Retinal pigment epithelial cell (primary cell): ENCODE results near the gene NFIC.

ENCODE experiments used
- DNase-seq: peaks from one replicate; pipeline ENCODE4 v3.0.0-alpha.2; 2010; ENCODE audit warnings: low read depth
- H3K4me3 ChIP-seq: 2 replicates; pipeline ENCODE4 v1.5.1; 2011; ENCODE audit warnings: mild to moderate bottlenecking, low read length, control low read depth, moderate library complexity
- CTCF ChIP-seq: conservative IDR thresholded peaks from 2 replicates; pipeline ENCODE4 v1.5.1; 2011; ENCODE audit warnings: low read depth, low read length, control low read depth, inconsistent platforms

Gene NFIC

GRCh38 chr19:3378352-3379150 lies 12.2 kb downstream of the NFIC start:
- DNase-seq, result no peak
- H3K4me3 ChIP-seq, result no peak overlapping the region
- TF ChIP-seq CTCF, result no peak

- H3K4me3 ChIP-seq, result no peak overlapping the region
- no peak for TF ChIP-seq CTCF
- DNase-seq, result no peak
Observed at GRCh38 chr19:3380829-3381228, 14.4 kb downstream of the NFIC start.

- DNase-seq, result no peak
- no peak for TF ChIP-seq CTCF
- no peak overlapping the region for H3K4me3 ChIP-seq
Observed at GRCh38 chr19:3381701-3382372, 15.5 kb downstream of the NFIC start.

GRCh38 chr19:3382460-3383100 lies 16.2 kb downstream of the NFIC start:
- DNase-seq, result no peak
- H3K4me3 ChIP-seq, result no peak overlapping the region
- TF ChIP-seq CTCF, result no peak

- no peak for TF ChIP-seq CTCF
- H3K4me3 ChIP-seq, result no peak overlapping the region
- DNase-seq, result no peak
Observed at GRCh38 chr19:3383121-3383722, 16.8 kb downstream of the NFIC start.

- no peak for TF ChIP-seq CTCF
- DNase-seq, result no peak
- H3K4me3 ChIP-seq, result no peak overlapping the region
Observed at GRCh38 chr19:3386447-3387234, 20.3 kb downstream of the NFIC start.
